HG03280 (cell line): ENCODE measurements around the gene CD244.
"Not testable (repeated sequence)": the region's sequence is repeated elsewhere in the genome, so short reads cannot be mapped to it uniquely, and the experiment has no call there.

ENCODE experiments used
- ATAC-seq: cut with Tn5 transposase; IDR thresholded peaks from one replicate; pipeline ENCODE4 v1.9.1; 2021; ENCODE audit warnings: mild to moderate bottlenecking, moderate library complexity; ENCODE audit not compliant: unreplicated experiment

Gene CD244

GRCh38 chr1:160789051-160789701 is 73.5 kb downstream of the CD244 start:
- ATAC-seq: no peak

GRCh38 chr1:160782988-160783765 is 79.5 kb downstream of the CD244 start:
- not testable (repeated sequence) for ATAC-seq

GRCh38 chr1:160781914-160782689 is 80.6 kb downstream of the CD244 start:
- ATAC-seq: peak; percentile 69

- ATAC-seq: no peak
These were observed 81.4 kb downstream of the CD244 start for GRCh38 chr1:160781186-160781766.

- no peak for ATAC-seq
These were observed 82.3 kb downstream of the CD244 start for GRCh38 chr1:160780398-160780755.
